ENCODE measurements around the gene SPDL1.

The SPDL1 gene

GRCh38 chr5:169637085-169637548 lies 53.5 kb downstream of the SPDL1 start, which contains the start of gene DOCK2:
Gene DOCK2, plus strand, starts transcription at chr5:169637275. Its CDS starts 52 bp downstream, at chr5:169637327.
- Histone ChIP-seq H3K9ac (ENCODE audit: insufficient read length) (no peak within 1 kb of the TSS), H3K9me3 (ENCODE audit: low read depth, low read length) (no peaks in the 10 kb centered on the region), H3K4me3 (no peak within 1 kb of the TSS), H3K36me3 (ENCODE audit: insufficient read depth, low read length) (no peaks in the 10 kb centered on the region), H3K27ac (no peak within 1 kb of the TSS)
- no peak for DNase-seq (ENCODE audit: low read depth, low spot score)
- TF ChIP-seq FOXP2 (optimal IDR thresholded peaks at IDR 0.05; ENCODE audit: control extremely low read depth, extremely low read length, insufficient read depth) (no peak), POLR2AphosphoS5 (IDR thresholded peaks at IDR 0.05; ENCODE audit: borderline replicate concordance, low read depth, low read length) (no peak), EZH2 (IDR thresholded peaks at IDR 0.05) (no peak)

- no peak for TF ChIP-seq EZH2 (IDR thresholded peaks at IDR 0.05)
- no peak for TF ChIP-seq POLR2AphosphoS5 (IDR thresholded peaks at IDR 0.05; ENCODE audit: borderline replicate concordance, low read depth, low read length)
- TF ChIP-seq FOXP2 (optimal IDR thresholded peaks at IDR 0.05; ENCODE audit: control extremely low read depth, extremely low read length, insufficient read depth), result no peak
- Histone ChIP-seq H3K36me3 (ENCODE audit: insufficient read depth, low read length) (no peaks in the 10 kb centered on the region), H3K9ac (ENCODE audit: insufficient read length) (no peak overlapping the region), H3K4me3 (no peak overlapping the region), H3K9me3 (ENCODE audit: low read depth, low read length) (no peaks in the 10 kb centered on the region), H3K27ac (no peak overlapping the region)
- no peak for DNase-seq (ENCODE audit: low read depth, low spot score)
These were observed 54.1 kb downstream of the SPDL1 start for GRCh38 chr5:169637549-169638121.

GRCh38 chr5:169641253-169641652 lies 57.7 kb downstream of the SPDL1 start:
- Histone ChIP-seq H3K9ac (ENCODE audit: insufficient read length) (no peak overlapping the region), H3K27ac (no peak overlapping the region), H3K4me3 (no peak overlapping the region), H3K36me3 (ENCODE audit: insufficient read depth, low read length) (no peaks in the 10 kb centered on the region), H3K9me3 (ENCODE audit: low read depth, low read length) (no peaks in the 10 kb centered on the region)
- TF ChIP-seq EZH2 (IDR thresholded peaks at IDR 0.05) (no peak), POLR2AphosphoS5 (IDR thresholded peaks at IDR 0.05; ENCODE audit: borderline replicate concordance, low read depth, low read length) (no peak), FOXP2 (optimal IDR thresholded peaks at IDR 0.05; ENCODE audit: control extremely low read depth, extremely low read length, insufficient read depth) (no peak)
- DNase-seq (ENCODE audit: low read depth, low spot score), result no peak

GRCh38 chr5:169646856-169647255 lies 63.3 kb downstream of the SPDL1 start:
- H3K36me3 ChIP-seq (ENCODE audit: insufficient read depth, low read length), result no peaks in the 10 kb centered on the region
- H3K4me3 ChIP-seq, result no peak overlapping the region
- no peak overlapping the region for H3K27ac ChIP-seq
- DNase-seq (ENCODE audit: low read depth, low spot score), result no peak
- H3K9me3 ChIP-seq (ENCODE audit: low read depth, low read length), result no peaks in the 10 kb centered on the region
- TF ChIP-seq EZH2 (IDR thresholded peaks at IDR 0.05), result no peak
- TF ChIP-seq POLR2AphosphoS5 (IDR thresholded peaks at IDR 0.05; ENCODE audit: borderline replicate concordance, low read depth, low read length), result no peak
- no peak for TF ChIP-seq FOXP2 (optimal IDR thresholded peaks at IDR 0.05; ENCODE audit: control extremely low read depth, extremely low read length, insufficient read depth)
- H3K9ac ChIP-seq (ENCODE audit: insufficient read length), result no peak overlapping the region

GRCh38 chr5:169647566-169647965 lies 64.0 kb downstream of the SPDL1 start:
- no peak for TF ChIP-seq FOXP2 (optimal IDR thresholded peaks at IDR 0.05; ENCODE audit: control extremely low read depth, extremely low read length, insufficient read depth)
- TF ChIP-seq POLR2AphosphoS5 (IDR thresholded peaks at IDR 0.05; ENCODE audit: borderline replicate concordance, low read depth, low read length), result no peak
- TF ChIP-seq EZH2 (IDR thresholded peaks at IDR 0.05), result no peak
- no peak overlapping the region for H3K4me3 ChIP-seq
- no peaks in the 10 kb centered on the region for H3K9me3 ChIP-seq (ENCODE audit: low read depth, low read length)
- no peaks in the 10 kb centered on the region for H3K36me3 ChIP-seq (ENCODE audit: insufficient read depth, low read length)
- no peak overlapping the region for H3K27ac ChIP-seq
- no peak overlapping the region for H3K9ac ChIP-seq (ENCODE audit: insufficient read length)
- no peak for DNase-seq (ENCODE audit: low read depth, low spot score)

- TF ChIP-seq POLR2AphosphoS5 (IDR thresholded peaks at IDR 0.05; ENCODE audit: borderline replicate concordance, low read depth, low read length), result no peak
- TF ChIP-seq FOXP2 (optimal IDR thresholded peaks at IDR 0.05; ENCODE audit: control extremely low read depth, extremely low read length, insufficient read depth), result no peak
- TF ChIP-seq EZH2 (IDR thresholded peaks at IDR 0.05), result no peak
- H3K36me3 ChIP-seq (ENCODE audit: insufficient read depth, low read length), result no peaks in the 10 kb centered on the region
- H3K9ac ChIP-seq (ENCODE audit: insufficient read length), result no peak overlapping the region
- H3K9me3 ChIP-seq (ENCODE audit: low read depth, low read length), result no peaks in the 10 kb centered on the region
- H3K27ac ChIP-seq, result no peak overlapping the region
- DNase-seq (ENCODE audit: low read depth, low spot score), result no peak
- no peak overlapping the region for H3K4me3 ChIP-seq
These were observed 65.2 kb downstream of the SPDL1 start for GRCh38 chr5:169648725-169649310.

GRCh38 chr5:169649486-169649885 lies 65.9 kb downstream of the SPDL1 start:
- Histone ChIP-seq H3K27ac (no peak overlapping the region), H3K4me3 (no peak overlapping the region), H3K9me3 (ENCODE audit: low read depth, low read length) (no peaks in the 10 kb centered on the region), H3K36me3 (ENCODE audit: insufficient read depth, low read length) (no peaks in the 10 kb centered on the region), H3K9ac (ENCODE audit: insufficient read length) (no peak overlapping the region)
- TF ChIP-seq POLR2AphosphoS5 (IDR thresholded peaks at IDR 0.05; ENCODE audit: borderline replicate concordance, low read depth, low read length), result no peak
- TF ChIP-seq FOXP2 (optimal IDR thresholded peaks at IDR 0.05; ENCODE audit: control extremely low read depth, extremely low read length, insufficient read depth), result no peak
- no peak for TF ChIP-seq EZH2 (IDR thresholded peaks at IDR 0.05)
- DNase-seq (ENCODE audit: low read depth, low spot score), result no peak

GRCh38 chr5:169650701-169651331 lies 67.2 kb downstream of the SPDL1 start:
- DNase-seq (ENCODE audit: low read depth, low spot score), result no peak
- H3K27ac ChIP-seq, result no peak overlapping the region
- H3K4me3 ChIP-seq, result no peak overlapping the region
- no peaks in the 10 kb centered on the region for H3K9me3 ChIP-seq (ENCODE audit: low read depth, low read length)
- no peak for TF ChIP-seq FOXP2 (optimal IDR thresholded peaks at IDR 0.05; ENCODE audit: control extremely low read depth, extremely low read length, insufficient read depth)
- no peak for TF ChIP-seq EZH2 (IDR thresholded peaks at IDR 0.05)
- TF ChIP-seq POLR2AphosphoS5 (IDR thresholded peaks at IDR 0.05; ENCODE audit: borderline replicate concordance, low read depth, low read length), result no peak
- H3K36me3 ChIP-seq (ENCODE audit: insufficient read depth, low read length), result no peaks in the 10 kb centered on the region
- no peak overlapping the region for H3K9ac ChIP-seq (ENCODE audit: insufficient read length)

Measured in SK-N-MC (cell line).